AG09309 (cell line): ENCODE measurements around the gene UBE2D2.
"Not testable (repeated sequence)": the region's sequence is repeated elsewhere in the genome, so short reads cannot be mapped to it uniquely, and the experiment has no call there.

Experiments
- DNase-seq: peaks from one replicate; pipeline ENCODE4 v3.0.0-alpha.2; 2010; ENCODE audit warnings: low read depth
- H3K4me3 ChIP-seq: 2 replicates; pipeline ENCODE4 v1.5.1; 2011; ENCODE audit warnings: mild to moderate bottlenecking, low read depth, low read length, moderate library complexity; ENCODE audit not compliant: control insufficient read depth
- TF ChIP-seq, protein P1 (sequence below): IDR thresholded peaks from 2 replicates; pipeline ENCODE4 v1.5.1; 2011; ENCODE audit warnings: mild to moderate bottlenecking, low read depth, low read length, inconsistent platforms; ENCODE audit not compliant: insufficient read depth, control insufficient read depth; ENCODE audit errors: missing control alignments

Gene UBE2D2

GRCh38 chr5:139593716-139594319 lies 32.7 kb downstream of the UBE2D2 start:
- no peak for DNase-seq
- no peak overlapping the region for H3K4me3 ChIP-seq
- TF ChIP-seq, protein P1, sequence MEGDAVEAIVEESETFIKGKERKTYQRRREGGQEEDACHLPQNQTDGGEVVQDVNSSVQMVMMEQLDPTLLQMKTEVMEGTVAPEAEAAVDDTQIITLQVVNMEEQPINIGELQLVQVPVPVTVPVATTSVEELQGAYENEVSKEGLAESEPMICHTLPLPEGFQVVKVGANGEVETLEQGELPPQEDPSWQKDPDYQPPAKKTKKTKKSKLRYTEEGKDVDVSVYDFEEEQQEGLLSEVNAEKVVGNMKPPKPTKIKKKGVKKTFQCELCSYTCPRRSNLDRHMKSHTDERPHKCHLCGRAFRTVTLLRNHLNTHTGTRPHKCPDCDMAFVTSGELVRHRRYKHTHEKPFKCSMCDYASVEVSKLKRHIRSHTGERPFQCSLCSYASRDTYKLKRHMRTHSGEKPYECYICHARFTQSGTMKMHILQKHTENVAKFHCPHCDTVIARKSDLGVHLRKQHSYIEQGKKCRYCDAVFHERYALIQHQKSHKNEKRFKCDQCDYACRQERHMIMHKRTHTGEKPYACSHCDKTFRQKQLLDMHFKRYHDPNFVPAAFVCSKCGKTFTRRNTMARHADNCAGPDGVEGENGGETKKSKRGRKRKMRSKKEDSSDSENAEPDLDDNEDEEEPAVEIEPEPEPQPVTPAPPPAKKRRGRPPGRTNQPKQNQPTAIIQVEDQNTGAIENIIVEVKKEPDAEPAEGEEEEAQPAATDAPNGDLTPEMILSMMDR: no peak

- TF ChIP-seq, protein P1: no peak
- H3K4me3 ChIP-seq: no peak overlapping the region
- no peak for DNase-seq
These were observed 36.0 kb downstream of the UBE2D2 start for GRCh38 chr5:139597134-139597533.

GRCh38 chr5:139598601-139598965 lies 37.4 kb downstream of the UBE2D2 start:
- DNase-seq, H3K4me3 ChIP-seq: not testable (repeated sequence)

DNA sequence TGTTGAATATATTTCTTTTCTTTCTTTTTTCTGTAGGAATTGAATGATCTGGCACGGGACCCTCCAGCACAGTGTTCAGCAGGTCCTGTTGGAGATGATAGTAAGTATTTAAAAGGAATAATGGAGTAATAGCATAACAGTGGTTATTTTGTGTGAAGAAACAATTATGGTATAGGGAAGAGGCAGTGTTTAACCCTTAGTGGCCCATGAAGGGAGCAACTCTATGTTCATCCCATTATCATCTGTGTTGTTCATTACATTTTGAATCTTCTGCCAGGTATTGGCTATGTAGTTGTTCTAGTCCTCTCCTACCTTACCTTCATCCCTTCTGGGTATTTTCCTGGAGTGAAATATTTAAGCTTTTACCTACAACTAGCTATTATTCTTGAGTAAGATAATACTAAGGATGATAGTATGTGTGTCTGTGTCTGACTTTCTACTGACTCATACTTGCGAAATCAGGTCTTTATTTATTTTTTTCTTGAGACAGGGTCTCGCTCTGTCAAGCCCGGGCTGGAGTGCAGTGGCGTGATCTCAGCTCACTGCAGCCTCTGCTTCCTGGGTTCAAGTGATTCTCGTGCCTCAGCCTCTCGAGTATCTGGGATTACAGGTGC lies 39.3 kb downstream of the UBE2D2 start:
- H3K4me3 ChIP-seq: no peak overlapping the region
- TF ChIP-seq, protein P1: no peak
- DNase-seq: no peak

- no peak overlapping the region for H3K4me3 ChIP-seq
- TF ChIP-seq, protein P1: no peak
- DNase-seq: no peak
These were observed 40.3 kb downstream of the UBE2D2 start for GRCh38 chr5:139601429-139601828.

DNA sequence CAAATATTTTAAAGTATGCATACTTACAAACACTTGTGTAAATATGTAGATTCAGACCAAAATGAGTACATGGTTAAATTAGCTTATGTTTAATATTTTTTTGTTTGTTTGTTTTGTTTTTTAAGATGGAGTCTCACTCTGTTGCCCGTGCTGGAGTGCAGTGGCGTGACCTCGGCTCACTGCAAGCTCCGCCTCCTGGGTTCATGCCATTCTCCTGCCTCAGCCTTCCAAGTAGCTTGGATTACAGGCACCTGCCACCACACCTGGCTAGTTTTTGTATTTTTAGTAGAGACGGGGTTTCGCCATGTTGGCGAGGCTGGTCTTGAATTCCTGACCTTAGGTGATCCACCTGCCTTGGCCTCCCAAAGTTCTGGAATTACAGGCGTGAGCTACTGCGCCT lies 40.8 kb downstream of the UBE2D2 start:
- not testable (repeated sequence) for H3K4me3 ChIP-seq, DNase-seq

- TF ChIP-seq, protein P1: no peak
- DNase-seq: no peak
- no peak overlapping the region for H3K4me3 ChIP-seq
These were observed 44.7 kb downstream of the UBE2D2 start for GRCh38 chr5:139605887-139606286.
